SK-N-SH (cell line): ENCODE data around the gene TRAF7. TPM values are rescaled to one million over a fixed set of nuclear protein-coding genes. Genes with fewer than 3 reads are reported as not detected.

Experiments
- CTCF ChIA-PET: fragments of 300-600, 350-600 bp; formaldehyde crosslinking; extraction: SDS; loops from one replicate; lab custom pipeline; 2021; lab: Yijun Ruan, JAX
- POLR2A ChIA-PET: fragments of 350-600 bp; sonication (Branson Sonifier 250); formaldehyde crosslinking; extraction: SDS; loops from one replicate; lab custom pipeline; 2020; ENCODE audit warnings: antibody characterized with exemption, inconsistent platforms; lab: Yijun Ruan, JAX
- DNase-seq: peaks from one replicate; pipeline ENCODE4 v3.0.0; 2012
- H2AFZ ChIP-seq: fragments of 200-600 bp; sonication (generic); 2 replicates; pipeline ENCODE4 v1.8.1; 2016; ENCODE audit warnings: antibody characterized with exemption, mild to moderate bottlenecking, low read depth
- H3F3A ChIP-seq: fragments of 200-600 bp; sonication (generic); replicated peaks from 2 replicates; pipeline ENCODE3; 2016; ENCODE audit warnings: antibody characterized with exemption, mild to moderate bottlenecking; ENCODE audit not compliant: insufficient read depth
- H3K27ac ChIP-seq, 2 experiments: fragments of 200-500 bp in 1 of 2; fragments of 200-600 bp in 1 of 2; sonication (Bioruptor generic) in 1 of 2; sonication (generic), shearing (Covaris generic) in 1 of 2; 2 replicates each; pipeline versions ENCODE4 v1.5.1 to v1.6.1; 2014 to 2016; ENCODE audit warnings: low read depth in 2 of 2, inconsistent platforms in 1 of 2, low read length in 1 of 2, mild to moderate bottlenecking in 1 of 2, mixed read lengths in 1 of 2
- H3K27me3 ChIP-seq: fragments of 200-600 bp; sonication (generic), shearing (Covaris generic); 2 replicates; pipeline ENCODE4 v1.6.1; 2016; ENCODE audit warnings: mixed run types; ENCODE audit not compliant: insufficient read depth
- H3K36me3 ChIP-seq, 2 experiments: fragments of 200-500 bp in 1 of 2; fragments of 200-600 bp in 1 of 2; sonication (Bioruptor generic) in 1 of 2; sonication (generic) in 1 of 2; replicated peaks in 1 of 2; 2 replicates each; pipeline versions ENCODE3 to v1.5.1; 2014 to 2016; ENCODE audit warnings: low read length in 1 of 2, mild to moderate bottlenecking in 1 of 2; ENCODE audit not compliant: insufficient read depth in 2 of 2, control insufficient read depth in 1 of 2
- H3K4me1 ChIP-seq, 2 experiments: fragments of 200-500 bp in 1 of 2; fragments of 200-600 bp in 1 of 2; sonication (Bioruptor generic) in 1 of 2; sonication (generic), shearing (Covaris generic) in 1 of 2; 2 replicates each; pipeline versions ENCODE4 v1.5.1 to v1.6.1; 2014 to 2016; ENCODE audit warnings: low read depth in 1 of 2, low read length in 1 of 2, mixed run types in 1 of 2; ENCODE audit not compliant: insufficient read depth in 2 of 2, control insufficient read depth in 1 of 2
- H3K4me2 ChIP-seq: fragments of 200-600 bp; sonication (generic), shearing (Covaris generic); 2 replicates; pipeline ENCODE4 v1.6.1; 2017; ENCODE audit warnings: mixed run types
- H3K4me3 ChIP-seq, 2 experiments: fragments of 200-500 bp in 1 of 2; fragments of 200-600 bp in 1 of 2; sonication (Bioruptor generic) in 1 of 2; sonication (generic), shearing (Covaris generic) in 1 of 2; 2 replicates each; pipeline versions ENCODE4 v1.5.1 to v1.8.1; 2014 to 2016; ENCODE audit warnings: low read depth in 2 of 2, inconsistent platforms in 1 of 2, low read length in 1 of 2, mild to moderate bottlenecking in 1 of 2, mixed read lengths in 1 of 2, moderate library complexity in 1 of 2
- H3K79me2 ChIP-seq: fragments of 200-600 bp; sonication (generic); 2 replicates; pipeline ENCODE4 v1.8.1; 2017; ENCODE audit warnings: mild to moderate bottlenecking; ENCODE audit not compliant: insufficient read depth
- H3K9ac ChIP-seq: fragments of 200-600 bp; sonication (generic); 2 replicates; pipeline ENCODE4 v1.6.1; 2017; ENCODE audit warnings: mixed run types
- H3K9me2 ChIP-seq: fragments of 200-600 bp; sonication (generic); 2 replicates; pipeline ENCODE4 v1.6.1; 2017; ENCODE audit warnings: mixed run types
- H3K9me3 ChIP-seq: fragments of 200-600 bp; sonication (generic); 2 replicates; pipeline ENCODE4 v1.6.1; 2017; ENCODE audit warnings: mixed run types, mild to moderate bottlenecking, moderate library complexity
- H4K20me1 ChIP-seq: fragments of 200-600 bp; sonication (generic); 2 replicates; pipeline ENCODE4 v1.6.1; 2017; ENCODE audit warnings: mild to moderate bottlenecking, mixed run types; ENCODE audit not compliant: insufficient read depth
- ELF1 ChIP-seq: IDR thresholded peaks from 2 replicates; pipeline ENCODE4 v1.4.0; 2012
- FOSL2 ChIP-seq: IDR thresholded peaks from 2 replicates; pipeline ENCODE4 v1.4.0; 2012; ENCODE audit warnings: low read depth, mild to moderate bottlenecking, moderate library complexity, borderline replicate concordance
- GABPA ChIP-seq: IDR thresholded peaks from 2 replicates; pipeline ENCODE4 v1.4.0; 2012; ENCODE audit warnings: low read depth, mild to moderate bottlenecking
- GATA2 ChIP-seq: sonication (generic); formaldehyde crosslinking; IDR thresholded peaks from 2 replicates; pipeline ENCODE4 v1.5.0; 2020; ENCODE audit warnings: mild to moderate bottlenecking, missing genetic modification reagents
- IRF3 ChIP-seq: fragments of 150-350 bp; IDR thresholded peaks from 2 replicates; pipeline ENCODE4 v1.6.1; 2016; ENCODE audit warnings: mild to moderate bottlenecking, low read depth, low read length
- MAX ChIP-seq: IDR thresholded peaks from 2 replicates; pipeline ENCODE4 v1.4.0; 2012; ENCODE audit warnings: low read depth
- NFIC ChIP-seq: IDR thresholded peaks from 2 replicates; pipeline ENCODE4 v1.4.0; 2012; ENCODE audit warnings: borderline replicate concordance
- NRF1 ChIP-seq: IDR thresholded peaks from 2 replicates; pipeline ENCODE4 v1.6.1; 2012; ENCODE audit warnings: low read depth, mild to moderate bottlenecking, low read length
- RAD21 ChIP-seq: IDR thresholded peaks from 2 replicates; pipeline ENCODE4 v1.6.1; 2012; ENCODE audit warnings: mild to moderate bottlenecking, low read length
- REST ChIP-seq: IDR thresholded peaks from 2 replicates; pipeline ENCODE4 v1.6.1; 2012; ENCODE audit warnings: mild to moderate bottlenecking, low read depth, low read length, moderate library complexity
- RXRA ChIP-seq: IDR thresholded peaks from 2 replicates; pipeline ENCODE4 v1.4.0; 2012; ENCODE audit warnings: low read depth, mild to moderate bottlenecking, borderline replicate concordance
- SMC3 ChIP-seq: IDR thresholded peaks from 2 replicates; pipeline ENCODE4 v1.6.1; 2012; ENCODE audit warnings: low read depth, low read length, improper control_type of control experiment
- TEAD4 ChIP-seq: IDR thresholded peaks from 2 replicates; pipeline ENCODE4 v1.4.0; 2012; ENCODE audit warnings: mild to moderate bottlenecking, borderline replicate concordance; ENCODE audit not compliant: insufficient read depth
- USF1 ChIP-seq: IDR thresholded peaks from 2 replicates; pipeline ENCODE4 v1.4.0; 2012; ENCODE audit warnings: low read depth, borderline replicate concordance
- YY1 ChIP-seq: IDR thresholded peaks from 2 replicates; pipeline ENCODE4 v1.4.0; 2012; ENCODE audit warnings: low read depth, mild to moderate bottlenecking
- WGBS: methylation state at CpG from one replicate; pipeline ENCODE4 v1.1.6; 2017; ENCODE audit warnings: low lambda C conversion rate; 5-methylcytosine and 5-hydroxymethylcytosine counted together
- polyA plus RNA-seq, 3 experiments: library from polyadenylated mRNA; depleted of rRNA; stranded (reverse); fragments of >200 nt; gene quantifications; 2 replicates each; pipeline ENCODE4 v1.2.3, GENCODE V29; 2012

TRAF7 gene
- polyA plus RNA-seq, 1 of the 3 experiments (the other 2 are of a cell fraction): 73.0 TPM

- Histone ChIP-seq H3K4me2 (no peak overlapping the region), H3K4me1 (no peaks in the 10 kb centered on the region), H3K4me3 (no peak overlapping the region), H3K27me3 (no peaks in the 10 kb centered on the region), H3K36me3 (peaks cover 0 to 2% of the 10 kb centered on the region in 2 experiments), H4K20me1 (no peaks in the 10 kb centered on the region), H3K9ac (no peak overlapping the region), H3K79me2 (no peaks in the 10 kb centered on the region), H3F3A (no peaks in the 10 kb centered on the region), H3K27ac (no peak overlapping the region), H3K9me2 (no peaks in the 10 kb centered on the region), H3K9me3 (no peaks in the 10 kb centered on the region), H2AFZ (no peak overlapping the region)
- 95% methylated on average over 22 of the region's 30 CpGs for WGBS
- TF ChIP-seq REST (no peak), NFIC (no peak), GATA2 (CRISPR knock-in tag) (no peak), GABPA (no peak), IRF3 (no peak), ELF1 (no peak), USF1 (no peak), MAX (no peak), YY1 (no peak), RXRA (no peak), TEAD4 (no peak), RAD21 (no peak), FOSL2 (no peak), SMC3 (no peak), NRF1 (no peak)
- POLR2A ChIA-PET: interaction anchor here (0.6 to 1.3 kb wide), 3 partner anchors 11 to 68 kb away, joined by 3 to 5 read pairs (median 4); partner anchors contain the start of gene TRAF7
- CTCF ChIA-PET: interaction anchor here (3.9 kb wide), 1 partner anchor 12 kb away, joined by 19 read pairs; the partner anchor contains the start of gene CASKIN1
- no peak for DNase-seq
Observed at GRCh38 chr16:2183671-2184070, 28.1 kb downstream of the TRAF7 start.
